Activated CD4-positive, alpha-beta T cell treated with anti-CD3 and anti-CD28 coated beads for 1 hour (primary cell): ENCODE results near the gene IDUA.

Source experiments
- DNase-seq: peaks from one replicate; pipeline ENCODE4 v3.0.0-alpha.2; 2020

IDUA gene

GRCh38 chr4:956531-957230 is 30.2 kb upstream of the IDUA start:
- DNase-seq, result no peak

GRCh38 chr4:957231-957580 is 29.6 kb upstream of the IDUA start:
- DNase-seq, result no peak

GRCh38 chr4:957581-958313 is 29.1 kb upstream of the IDUA start:
- DNase-seq, result no peak

GRCh38 chr4:958314-958665 is 28.6 kb upstream of the IDUA start:
- no peak for DNase-seq

- DNase-seq, result no peak
Observed at GRCh38 chr4:958696-959337, 28.0 kb upstream of the IDUA start.

- DNase-seq, result no peak
Observed at GRCh38 chr4:959338-960139, 27.3 kb upstream of the IDUA start.

GRCh38 chr4:960140-960635 is 26.7 kb upstream of the IDUA start:
- DNase-seq, result no peak

GRCh38 chr4:960636-961350 is 26.1 kb upstream of the IDUA start:
- DNase-seq, result no peak

GRCh38 chr4:961351-962230 is 25.3 kb upstream of the IDUA start:
- no peak for DNase-seq

- DNase-seq, result no peak
Observed at GRCh38 chr4:962231-963208, 24.3 kb upstream of the IDUA start.

GRCh38 chr4:963276-964225 is 23.3 kb upstream of the IDUA start:
- DNase-seq, result no peak

- DNase-seq, result no peak
Observed at GRCh38 chr4:964346-965025, 22.4 kb upstream of the IDUA start.

GRCh38 chr4:965048-965765 is 21.6 kb upstream of the IDUA start:
- DNase-seq, result no peak

GRCh38 chr4:965766-966134 is 21.1 kb upstream of the IDUA start:
- no peak for DNase-seq

- no peak for DNase-seq
Observed at GRCh38 chr4:966266-967112, 20.4 kb upstream of the IDUA start.
